Esophagus muscularis mucosa (tissue), 4 donors: Measurements from ENCODE around the gene FAM136A. TPM values are rescaled to one million over a fixed set of nuclear protein-coding genes. Genes with fewer than 3 reads are reported as not detected.

ENCODE experiments used
- DNase-seq: peaks from one replicate; pipeline ENCODE4 v3.0.0-alpha.2; 2017; ENCODE audit errors: extremely low spot score
- H3K27ac ChIP-seq, 4 donors: fragments of 200-600 bp; sonication (generic); replicated peaks in 1 of 4; 1 replicate in 3 of 4; 2 replicates in 1 of 4; pipeline ENCODE4 v1.5.1; 2016 to 2019; ENCODE audit warnings: mild to moderate bottlenecking in 1 of 4
- H3K27me3 ChIP-seq, 4 donors: fragments of 200-600 bp; sonication (generic); one replicate each; pipeline versions ENCODE4 v1.5.1 to v1.6.0; 2016 to 2019
- H3K36me3 ChIP-seq, 4 donors: fragments of 200-600 bp; sonication (generic); one replicate each; pipeline ENCODE4 v1.5.1; 2016 to 2019
- H3K4me1 ChIP-seq, 4 donors: fragments of 200-600 bp; sonication (generic); one replicate each; pipeline ENCODE4 v1.5.1; 2016 to 2019
- H3K4me3 ChIP-seq, 4 donors: fragments of 200-600 bp; sonication (generic); 1 replicate in 2 of 4; 2 replicates in 2 of 4; pipeline ENCODE4 v1.5.1; 2016 to 2019; ENCODE audit warnings: mild to moderate bottlenecking in 4 of 4, moderate library complexity in 1 of 4
- H3K9me3 ChIP-seq, 4 donors: fragments of 200-600 bp; sonication (generic); 1 replicate in 3 of 4; 2 replicates in 1 of 4; pipeline ENCODE4 v1.5.1; 2016 to 2019
- EP300 ChIP-seq: sonication (generic); formaldehyde crosslinking; IDR thresholded peaks from one replicate; pipeline ENCODE4 v1.6.1; 2017; ENCODE audit warnings: antibody characterized with exemption
- POLR2A ChIP-seq: fragments of 450-650 bp; IDR thresholded peaks from one replicate; pipeline ENCODE4 v1.6.1; 2017; ENCODE audit warnings: antibody characterized with exemption, moderate library complexity, mild to moderate bottlenecking, low read depth
- POLR2AphosphoS5 ChIP-seq, 2 donors: sonication (generic); formaldehyde crosslinking; IDR thresholded peaks; one replicate each; pipeline ENCODE4 v1.6.1; 2017; ENCODE audit warnings: antibody characterized with exemption in 2 of 2
- WGBS: methylation state at CpG from one replicate; pipeline ENCODE4 v1.1.5; 2018; 5-methylcytosine and 5-hydroxymethylcytosine counted together
- intact Hi-C: fragments of 100-400 bp; cut with DNase I; formaldehyde crosslinking; loops from one replicate; pipeline ENCODE4 v1.15.1; 2023
- total RNA-seq, 4 donors: library from RNA; depleted of rRNA; stranded (reverse); fragments of >200 nt; gene quantifications; one replicate each; pipeline versions ENCODE4 v1.1.0 to v1.2.1, GENCODE V29; 2016
- TF ChIP-seq, protein P1 (sequence below), 3 experiments: fragments of 200-600 bp in 2 of 3; fragments of 450-650 bp in 1 of 3; sonication (generic) in 2 of 3; IDR thresholded peaks; one replicate each; pipeline ENCODE4 v1.5.1; 2017 to 2019; ENCODE audit warnings: antibody characterized with exemption in 3 of 3, mild to moderate bottlenecking in 2 of 3, moderate library complexity in 1 of 3

FAM136A gene
- total RNA-seq, 4 donors from 2014 or later: 19.4 to 29.4 (median 23.7) TPM

DNA sequence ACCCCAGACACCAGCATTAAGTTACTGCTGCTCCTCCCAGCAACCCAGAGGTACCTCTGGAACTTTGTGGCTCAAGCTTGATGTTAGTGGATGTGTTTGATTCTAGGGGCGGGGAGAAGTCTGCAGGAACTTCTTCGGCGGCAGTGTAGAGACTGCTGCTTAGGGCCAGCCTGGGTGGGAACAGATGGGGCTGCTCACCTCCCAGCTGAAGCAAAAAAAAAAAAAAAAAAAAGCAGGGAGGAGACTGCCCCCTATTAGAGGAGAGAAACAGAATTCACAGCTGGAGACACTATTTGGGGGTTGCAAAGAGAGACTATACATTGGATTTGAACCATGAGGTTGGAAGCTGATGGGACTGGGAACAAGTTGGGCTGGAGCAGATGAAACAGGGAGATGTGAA is 28.6 kb upstream of the FAM136A start:
- 80% methylated on average over 3 of the region's 3 CpGs for WGBS
- H3K9me3 ChIP-seq: no peaks in the 10 kb centered on the region
- no peaks in the 10 kb centered on the region for H3K36me3 ChIP-seq
- no peak overlapping the region for H3K27ac ChIP-seq
- no peak overlapping the region for H3K4me3 ChIP-seq
- intact Hi-C loops: no loop called here
- TF ChIP-seq, protein P1, sequence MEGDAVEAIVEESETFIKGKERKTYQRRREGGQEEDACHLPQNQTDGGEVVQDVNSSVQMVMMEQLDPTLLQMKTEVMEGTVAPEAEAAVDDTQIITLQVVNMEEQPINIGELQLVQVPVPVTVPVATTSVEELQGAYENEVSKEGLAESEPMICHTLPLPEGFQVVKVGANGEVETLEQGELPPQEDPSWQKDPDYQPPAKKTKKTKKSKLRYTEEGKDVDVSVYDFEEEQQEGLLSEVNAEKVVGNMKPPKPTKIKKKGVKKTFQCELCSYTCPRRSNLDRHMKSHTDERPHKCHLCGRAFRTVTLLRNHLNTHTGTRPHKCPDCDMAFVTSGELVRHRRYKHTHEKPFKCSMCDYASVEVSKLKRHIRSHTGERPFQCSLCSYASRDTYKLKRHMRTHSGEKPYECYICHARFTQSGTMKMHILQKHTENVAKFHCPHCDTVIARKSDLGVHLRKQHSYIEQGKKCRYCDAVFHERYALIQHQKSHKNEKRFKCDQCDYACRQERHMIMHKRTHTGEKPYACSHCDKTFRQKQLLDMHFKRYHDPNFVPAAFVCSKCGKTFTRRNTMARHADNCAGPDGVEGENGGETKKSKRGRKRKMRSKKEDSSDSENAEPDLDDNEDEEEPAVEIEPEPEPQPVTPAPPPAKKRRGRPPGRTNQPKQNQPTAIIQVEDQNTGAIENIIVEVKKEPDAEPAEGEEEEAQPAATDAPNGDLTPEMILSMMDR (IDR thresholded peaks at IDR 0.05): no peak
- DNase-seq: no peak
- no peaks in the 10 kb centered on the region for H3K27me3 ChIP-seq
- no peaks in the 10 kb centered on the region for H3K4me1 ChIP-seq

DNA sequence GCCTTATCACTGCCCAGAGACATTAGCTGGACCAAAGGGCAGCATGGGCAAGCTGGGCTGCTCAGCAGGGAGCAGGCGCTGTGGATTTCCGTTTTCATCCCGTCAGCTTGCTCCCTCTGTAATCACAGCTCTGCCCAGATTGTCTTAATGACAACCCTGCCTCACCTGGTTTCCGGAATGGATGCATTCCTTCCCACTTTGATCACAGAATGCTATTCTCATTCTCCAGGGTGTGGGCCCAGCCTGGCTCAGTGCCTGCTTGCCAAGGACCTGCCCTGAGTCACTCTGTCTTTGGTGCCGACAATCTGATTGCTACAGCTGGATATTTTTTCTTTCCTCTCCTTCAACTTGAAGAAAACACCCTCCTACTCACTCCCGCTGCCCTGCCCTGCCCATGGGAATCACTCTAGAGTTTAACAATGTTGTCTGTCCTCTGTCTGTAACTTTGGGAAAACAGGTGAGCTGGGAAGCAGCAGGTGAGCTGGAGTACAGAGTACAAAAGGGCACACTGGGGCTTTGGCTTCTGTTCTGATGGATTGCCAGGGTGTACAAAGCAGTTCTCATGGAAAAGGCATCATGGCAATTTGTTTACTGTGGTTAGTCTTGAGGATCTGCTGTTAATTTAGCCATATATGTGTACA is 27.2 kb upstream of the FAM136A start:
- 66% methylated on average over 6 of the region's 6 CpGs for WGBS

DNA sequence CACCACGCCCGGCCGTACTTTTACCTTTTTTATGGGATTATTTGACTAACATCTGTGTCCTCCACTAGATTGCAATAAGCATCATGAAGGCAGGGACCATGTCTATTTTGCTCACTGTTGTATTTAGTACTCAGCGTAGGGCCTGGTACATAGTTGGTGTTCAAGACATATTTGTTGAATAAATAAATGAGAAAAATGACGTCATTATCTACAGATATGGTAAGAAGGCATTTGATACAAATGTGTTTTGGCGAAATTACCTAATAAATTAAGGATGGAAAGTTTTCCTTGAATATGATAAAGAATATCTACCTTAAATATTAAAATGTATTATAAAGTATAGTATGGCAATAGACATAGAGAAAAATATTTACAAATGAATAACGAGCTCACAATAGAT is 24.0 kb upstream of the FAM136A start:
- H3K4me3 ChIP-seq: no peak overlapping the region
- DNase-seq: no peak
- no peaks in the 10 kb centered on the region for H3K36me3 ChIP-seq
- TF ChIP-seq, protein P1 (IDR thresholded peaks at IDR 0.05): no peak
- TF ChIP-seq EP300 (no peak), POLR2A (no peak), POLR2AphosphoS5 (IDR thresholded peaks at IDR 0.05) (no peak)
- H3K27me3 ChIP-seq: peaks cover 0 to 6% (median 0%) of the 10 kb centered on the region in 4 donors
- 92% methylated on average over 7 of the region's 7 CpGs for WGBS
- H3K4me1 ChIP-seq: no peaks in the 10 kb centered on the region
- no peak overlapping the region for H3K27ac ChIP-seq
- no peaks in the 10 kb centered on the region for H3K9me3 ChIP-seq
- intact Hi-C loops: no loop called here

More for the DNA sequence above, 27.2 kb upstream of the FAM136A start:
- H3K9me3 ChIP-seq: no peaks in the 10 kb centered on the region
- H3K27me3 ChIP-seq: no peaks in the 10 kb centered on the region
- no peak overlapping the region for H3K4me3 ChIP-seq
- H3K4me1 ChIP-seq: no peaks in the 10 kb centered on the region
- no peaks in the 10 kb centered on the region for H3K36me3 ChIP-seq
- no peak for DNase-seq
- no peak overlapping the region for H3K27ac ChIP-seq
- intact Hi-C loops: no loop called here
- TF ChIP-seq POLR2AphosphoS5 (IDR thresholded peaks at IDR 0.05) (no peak), EP300 (no peak), POLR2A (no peak)
- TF ChIP-seq, protein P1 (IDR thresholded peaks at IDR 0.05): no peak

DNA sequence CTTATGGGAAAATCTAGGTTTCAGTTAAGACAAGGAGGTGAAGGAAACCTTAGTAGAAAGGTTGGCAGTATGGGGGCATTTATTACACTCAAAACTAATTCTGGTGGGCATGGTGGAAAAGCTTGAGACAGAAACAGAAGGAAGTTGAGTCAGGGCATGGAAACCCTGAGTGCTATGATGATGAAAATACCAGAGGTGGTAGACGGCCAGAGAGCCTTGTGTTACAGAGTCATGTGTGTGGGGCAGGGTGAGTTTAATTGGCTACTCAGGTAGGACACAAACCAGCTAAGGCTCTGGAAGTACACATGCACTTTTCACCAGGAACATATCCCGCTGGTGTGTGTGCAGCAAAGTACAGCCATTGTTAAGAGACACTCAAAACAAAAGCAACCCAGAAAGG is 20.7 kb upstream of the FAM136A start:
- H3K9me3 ChIP-seq: no peaks in the 10 kb centered on the region
- intact Hi-C loops: no loop called here
- no peak overlapping the region for H3K27ac ChIP-seq
- H3K4me1 ChIP-seq: no peaks in the 10 kb centered on the region
- peaks cover 0 to 8% (median 0%) of the 10 kb centered on the region in 4 donors for H3K27me3 ChIP-seq
- no peak for DNase-seq
- no peaks in the 10 kb centered on the region for H3K36me3 ChIP-seq
- WGBS: 61% methylated on average over 2 of the region's 2 CpGs
- TF ChIP-seq POLR2AphosphoS5 (IDR thresholded peaks at IDR 0.05): no peak
- TF ChIP-seq, protein P1 (IDR thresholded peaks at IDR 0.05): no peak
- no peak for TF ChIP-seq POLR2A
- no peak for TF ChIP-seq EP300
- no peak overlapping the region for H3K4me3 ChIP-seq

DNA sequence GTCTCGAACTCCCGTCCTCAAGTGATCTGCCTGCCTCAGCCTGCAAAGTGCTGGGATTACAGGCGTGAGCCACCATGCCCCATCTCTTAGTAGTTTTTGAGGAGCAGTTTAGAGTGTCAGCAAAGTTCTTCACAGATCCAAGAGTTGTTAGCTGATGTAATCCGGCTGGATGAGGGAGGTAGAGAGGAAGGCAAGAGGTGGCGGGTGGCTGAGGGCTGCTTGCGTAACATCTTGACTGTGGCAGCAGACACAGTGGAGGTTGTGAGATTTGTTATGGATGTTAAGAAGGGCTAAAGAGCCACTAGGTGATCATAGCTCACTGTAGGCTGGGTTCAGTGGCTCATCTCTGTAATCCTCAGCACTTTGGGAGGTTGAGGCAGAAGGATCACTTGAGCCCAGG is 19.5 kb upstream of the FAM136A start:
- Histone ChIP-seq H3K4me1 (no peaks in the 10 kb centered on the region), H3K4me3 (no peak overlapping the region), H3K9me3 (no peaks in the 10 kb centered on the region), H3K27ac (no peak overlapping the region), H3K36me3 (no peaks in the 10 kb centered on the region), H3K27me3 (peaks cover 0 to 8% (median 0%) of the 10 kb centered on the region in 4 donors)
- TF ChIP-seq POLR2A: no peak
- TF ChIP-seq, protein P1 (IDR thresholded peaks at IDR 0.05): no peak
- TF ChIP-seq EP300: no peak
- no peak for TF ChIP-seq POLR2AphosphoS5 (IDR thresholded peaks at IDR 0.05)
- no peak for DNase-seq
- intact Hi-C loops: no loop called here
- 69% methylated on average over 6 of the region's 6 CpGs for WGBS
